HG03045 (cell line): Measurements from ENCODE around the gene FBXO9.

ENCODE experiments used
- ATAC-seq: cut with Tn5 transposase; IDR thresholded peaks from one replicate; pipeline ENCODE4 v1.9.1; 2021; ENCODE audit warnings: mild to moderate bottlenecking, moderate library complexity; ENCODE audit not compliant: unreplicated experiment

The FBXO9 gene

DNA sequence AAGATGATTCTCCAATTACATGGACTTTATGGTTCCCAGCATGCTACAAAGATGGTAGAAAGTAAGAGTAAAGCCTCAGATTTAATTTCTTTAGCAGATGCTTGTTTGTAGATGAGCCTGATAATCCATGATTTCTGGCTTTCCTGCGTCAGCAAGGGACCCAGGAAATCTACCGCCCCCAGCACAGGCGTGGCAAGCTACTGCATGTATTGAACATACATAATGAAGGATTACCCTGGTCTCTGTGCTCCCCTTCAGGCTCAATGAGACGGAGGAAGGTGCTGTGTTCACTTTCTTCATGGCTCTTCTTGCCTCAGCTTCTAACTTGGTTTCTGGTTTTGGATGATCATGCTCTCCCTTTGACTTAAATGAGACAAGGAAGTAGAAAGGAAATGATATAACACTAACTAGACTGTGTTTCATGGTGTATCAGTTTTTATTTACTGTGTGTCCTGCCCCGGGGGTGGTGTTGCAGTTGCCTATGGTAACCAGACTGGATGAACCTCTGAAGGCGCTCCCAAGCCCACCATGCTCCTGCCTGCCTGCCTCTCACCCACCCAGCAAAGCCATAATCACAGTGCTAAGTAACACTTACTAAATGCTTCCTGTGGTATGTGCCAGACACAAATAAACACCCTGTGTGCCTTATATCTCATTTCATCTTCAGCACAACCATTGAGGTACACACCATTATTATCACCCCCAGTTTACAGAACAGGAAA is 65.5 kb downstream of the FBXO9 start:
- no peak for ATAC-seq

GRCh38 chr6:53133961-53134360 is 68.8 kb downstream of the FBXO9 start:
- ATAC-seq, result no peak

DNA sequence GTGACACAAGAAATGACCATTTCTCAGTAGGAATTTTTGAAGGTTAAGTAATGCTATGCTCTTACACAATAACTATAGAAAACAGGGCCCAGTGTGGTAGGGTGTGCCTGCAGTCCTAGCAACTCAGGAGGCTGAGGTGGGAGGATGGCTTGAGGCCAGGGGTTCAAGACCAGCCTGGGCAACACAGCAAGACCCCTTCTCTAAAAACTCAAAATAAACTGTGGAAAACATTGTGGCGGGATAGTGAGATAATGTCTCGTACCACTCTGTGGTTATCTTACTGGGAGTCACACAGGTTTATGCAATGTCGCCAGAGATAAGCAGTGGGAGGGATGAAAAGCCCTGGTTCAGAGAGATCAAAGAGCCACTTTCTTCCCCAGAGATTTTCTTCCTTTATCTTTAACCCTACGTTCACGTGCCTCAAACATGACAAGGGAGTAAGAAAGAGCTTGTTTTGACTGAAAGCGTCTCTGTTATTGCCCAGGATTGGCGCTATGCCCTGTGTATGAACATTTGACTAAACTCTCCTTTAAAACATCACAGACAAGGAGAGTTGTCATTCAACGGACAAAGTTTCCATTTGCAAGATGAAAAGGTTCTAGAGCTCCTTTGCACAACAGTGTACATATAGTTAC is 69.5 kb downstream of the FBXO9 start:
- no peak for ATAC-seq

DNA sequence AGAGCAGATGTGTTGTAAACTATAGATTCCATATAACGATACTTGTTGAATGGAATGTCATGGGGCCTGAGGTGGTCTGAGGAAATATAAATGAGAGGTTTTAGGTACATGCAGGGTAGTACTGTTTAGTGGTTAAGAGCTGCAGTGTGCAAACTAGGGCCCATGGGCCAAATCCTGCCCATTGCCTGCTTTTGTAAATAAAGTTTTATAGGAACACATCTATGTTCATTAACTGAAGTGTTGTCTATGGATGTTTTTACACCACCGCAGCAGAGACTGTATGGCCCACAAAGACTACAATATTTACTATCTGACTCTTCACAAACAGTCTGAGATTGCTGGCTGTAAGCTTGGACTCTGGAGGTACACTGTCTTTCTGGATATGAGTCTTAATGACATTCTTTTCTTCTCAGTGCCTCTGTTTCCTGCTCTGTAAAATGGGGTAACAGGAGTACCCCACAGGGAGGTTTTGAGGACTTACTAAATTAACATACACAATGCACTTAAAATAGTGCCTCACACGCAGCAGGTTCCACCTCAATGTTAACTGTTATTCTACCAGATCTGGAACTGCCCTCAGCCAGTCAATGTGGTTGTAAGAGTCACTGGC is 70.9 kb downstream of the FBXO9 start:
- ATAC-seq, result no peak

- no peak for ATAC-seq
Observed at GRCh38 chr6:53139841-53140413, 74.7 kb downstream of the FBXO9 start.

DNA sequence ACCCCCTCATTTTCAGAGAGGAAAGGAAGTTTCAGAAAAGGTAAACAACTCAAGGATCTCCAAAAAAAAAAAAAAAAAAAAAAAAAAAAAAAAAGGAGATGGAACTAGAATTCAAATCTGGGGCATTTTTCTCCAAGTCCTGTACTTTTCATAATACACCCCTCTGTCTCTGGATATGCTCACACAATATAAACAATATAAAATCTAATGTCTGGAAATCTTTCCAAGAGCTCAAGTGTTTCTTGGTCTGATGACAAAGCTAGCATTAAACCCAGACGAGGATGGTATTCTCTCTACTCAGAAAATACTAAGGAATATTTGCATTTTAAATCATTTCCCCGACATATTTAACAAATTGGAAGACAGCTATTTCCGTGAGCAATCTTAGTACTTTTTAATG is 77.6 kb downstream of the FBXO9 start:
- no peak for ATAC-seq

DNA sequence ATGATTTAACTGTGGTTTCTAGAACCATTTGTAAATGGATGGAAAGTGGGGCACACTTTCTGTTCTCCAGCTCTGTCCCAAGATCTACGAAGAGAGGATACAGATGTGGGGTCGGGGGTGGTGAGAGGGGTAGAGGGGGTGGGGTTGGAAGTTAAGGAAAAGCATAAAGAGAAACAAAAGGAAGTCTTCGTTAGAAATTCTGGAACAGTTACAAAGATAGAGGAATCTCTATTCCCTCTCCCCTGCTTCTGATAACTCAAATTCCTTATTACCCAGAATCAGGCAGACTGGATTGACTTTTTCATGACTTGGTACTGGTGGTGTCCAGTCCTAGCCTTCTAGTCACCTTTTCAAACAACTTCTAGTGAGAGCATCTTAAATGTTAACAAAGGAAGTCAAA is 78.5 kb downstream of the FBXO9 start:
- no peak for ATAC-seq

- ATAC-seq, result no peak
Observed at GRCh38 chr6:53144802-53145201, 79.6 kb downstream of the FBXO9 start.

DNA sequence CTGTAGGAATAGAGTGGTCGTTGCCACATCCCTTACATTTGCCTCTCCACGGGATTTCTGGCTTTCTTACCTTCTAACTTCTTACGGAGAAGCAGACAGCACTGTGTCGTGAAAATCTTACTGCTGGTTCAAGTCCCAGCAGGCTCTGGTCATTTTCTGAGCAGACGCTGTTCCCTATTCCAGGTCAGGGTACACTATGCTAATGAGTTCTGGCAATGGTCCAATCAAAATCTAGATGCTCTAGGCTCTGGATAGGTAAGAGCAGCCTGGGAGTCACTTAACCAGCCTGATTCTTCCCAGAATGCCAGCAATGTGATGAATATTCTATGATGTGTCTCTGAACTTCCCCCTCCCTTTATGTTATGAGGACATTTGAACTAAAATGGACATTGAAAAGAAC is 83.5 kb downstream of the FBXO9 start, which contains the start of gene GCM1:
Gene GCM1, minus strand, starts transcription at position 158 of the 400 bp plus-strand sequence. CDS start 3,209 bp downstream, outside the sequence.
- ATAC-seq, result no peak
